ENCODE results near the gene PRR5L.

DNA sequence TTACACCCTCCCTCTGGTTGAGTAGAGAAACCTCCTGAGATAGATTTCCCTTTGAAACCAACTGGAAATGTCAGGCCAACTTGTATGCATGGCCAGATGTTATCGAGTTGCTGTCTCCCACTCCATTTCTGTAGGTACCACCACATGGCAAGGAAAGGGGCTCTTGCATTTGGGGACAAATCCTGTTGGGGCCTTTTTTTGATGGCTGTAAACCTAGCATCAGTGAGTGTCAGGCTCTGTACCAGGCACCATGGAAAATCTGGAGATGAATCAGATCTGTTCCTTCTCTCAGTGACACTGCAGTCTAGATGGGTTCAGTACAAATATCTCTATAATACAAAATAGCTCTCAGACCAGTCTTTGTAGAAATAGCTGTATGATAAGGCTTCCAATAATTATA, 155.6 kb downstream of the PRR5L start:
- TF ChIP-seq POLR2AphosphoS5 (IDR thresholded peaks at IDR 0.05; ENCODE audit: low read depth, low read length): no peak
- TF ChIP-seq, protein P1, sequence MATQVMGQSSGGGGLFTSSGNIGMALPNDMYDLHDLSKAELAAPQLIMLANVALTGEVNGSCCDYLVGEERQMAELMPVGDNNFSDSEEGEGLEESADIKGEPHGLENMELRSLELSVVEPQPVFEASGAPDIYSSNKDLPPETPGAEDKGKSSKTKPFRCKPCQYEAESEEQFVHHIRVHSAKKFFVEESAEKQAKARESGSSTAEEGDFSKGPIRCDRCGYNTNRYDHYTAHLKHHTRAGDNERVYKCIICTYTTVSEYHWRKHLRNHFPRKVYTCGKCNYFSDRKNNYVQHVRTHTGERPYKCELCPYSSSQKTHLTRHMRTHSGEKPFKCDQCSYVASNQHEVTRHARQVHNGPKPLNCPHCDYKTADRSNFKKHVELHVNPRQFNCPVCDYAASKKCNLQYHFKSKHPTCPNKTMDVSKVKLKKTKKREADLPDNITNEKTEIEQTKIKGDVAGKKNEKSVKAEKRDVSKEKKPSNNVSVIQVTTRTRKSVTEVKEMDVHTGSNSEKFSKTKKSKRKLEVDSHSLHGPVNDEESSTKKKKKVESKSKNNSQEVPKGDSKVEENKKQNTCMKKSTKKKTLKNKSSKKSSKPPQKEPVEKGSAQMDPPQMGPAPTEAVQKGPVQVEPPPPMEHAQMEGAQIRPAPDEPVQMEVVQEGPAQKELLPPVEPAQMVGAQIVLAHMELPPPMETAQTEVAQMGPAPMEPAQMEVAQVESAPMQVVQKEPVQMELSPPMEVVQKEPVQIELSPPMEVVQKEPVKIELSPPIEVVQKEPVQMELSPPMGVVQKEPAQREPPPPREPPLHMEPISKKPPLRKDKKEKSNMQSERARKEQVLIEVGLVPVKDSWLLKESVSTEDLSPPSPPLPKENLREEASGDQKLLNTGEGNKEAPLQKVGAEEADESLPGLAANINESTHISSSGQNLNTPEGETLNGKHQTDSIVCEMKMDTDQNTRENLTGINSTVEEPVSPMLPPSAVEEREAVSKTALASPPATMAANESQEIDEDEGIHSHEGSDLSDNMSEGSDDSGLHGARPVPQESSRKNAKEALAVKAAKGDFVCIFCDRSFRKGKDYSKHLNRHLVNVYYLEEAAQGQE (IDR thresholded peaks at IDR 0.05; ENCODE audit: insufficient read depth in 1 of 2, low read depth in 2 of 2, low read length in 2 of 2): no peak

Measured in PFSK-1 (cell line).